Fibroblast of mammary gland (primary cell): ENCODE results near the gene CABCOCO1.

ENCODE experiments used
- DNase-seq: peaks from one replicate; pipeline ENCODE4 v3.0.0-alpha.2; 2010; ENCODE audit warnings: low read depth
- H3K4me3 ChIP-seq: 2 replicates; pipeline ENCODE4 v1.5.1; 2011; ENCODE audit warnings: low read depth, mild to moderate bottlenecking, low read length, moderate library complexity; ENCODE audit not compliant: control insufficient read depth
- CTCF ChIP-seq: conservative IDR thresholded peaks from 2 replicates; pipeline ENCODE4 v1.5.1; 2011; ENCODE audit warnings: low read depth, low read length, inconsistent platforms; ENCODE audit not compliant: control insufficient read depth, insufficient read depth

CABCOCO1 gene

GRCh38 chr10:61803269-61803668, 140.5 kb downstream of the CABCOCO1 start:
- TF ChIP-seq CTCF, result no peak
- no peak for DNase-seq
- H3K4me3 ChIP-seq, result no peak overlapping the region

- H3K4me3 ChIP-seq, result no peak overlapping the region
- DNase-seq, result peak; percentile 52
- no peak for TF ChIP-seq CTCF
Observed at GRCh38 chr10:61804414-61804813, 141.7 kb downstream of the CABCOCO1 start.

- DNase-seq, result no peak
- no peak overlapping the region for H3K4me3 ChIP-seq
- no peak for TF ChIP-seq CTCF
Observed at GRCh38 chr10:61805091-61805490, 142.4 kb downstream of the CABCOCO1 start.

GRCh38 chr10:61810263-61810662, 147.5 kb downstream of the CABCOCO1 start:
- no peak overlapping the region for H3K4me3 ChIP-seq
- no peak for TF ChIP-seq CTCF
- DNase-seq, result no peak

- no peak for DNase-seq
- no peak overlapping the region for H3K4me3 ChIP-seq
- TF ChIP-seq CTCF, result no peak
Observed at GRCh38 chr10:61812052-61812721, 149.5 kb downstream of the CABCOCO1 start.

GRCh38 chr10:61812920-61813319, 150.2 kb downstream of the CABCOCO1 start:
- TF ChIP-seq CTCF, result no peak
- H3K4me3 ChIP-seq, result no peak overlapping the region
- DNase-seq, result no peak

- DNase-seq, result no peak
- TF ChIP-seq CTCF, result no peak
- H3K4me3 ChIP-seq, result no peak overlapping the region
Observed at GRCh38 chr10:61814160-61814559, 151.4 kb downstream of the CABCOCO1 start.
